GM12878 (cell line): ENCODE data around the gene PLAC1. TPM values are rescaled to one million over a fixed set of nuclear protein-coding genes. Genes with fewer than 3 reads are reported as not detected.

ENCODE experiments used
- ATAC-seq: fragments of 200-7000 bp; cut with Tn5 transposase; 3 replicates; pipeline ENCODE4 v1.9.1; 2020; ENCODE audit warnings: mild to moderate bottlenecking, moderate library complexity
- BruUV-seq: library from RNA; stranded (reverse); fragments of 400-500 nt; replicated peaks from 2 replicates; lab custom pipeline; 2021; lab: Mats Ljungman, UMichigan
- CTCF ChIA-PET: fragments of 300-600 bp; sonication (Branson Sonifier 250); formaldehyde crosslinking; extraction: SDS; loops from one replicate; lab custom pipeline; 2021; ENCODE audit warnings: inconsistent platforms; lab: Yijun Ruan, JAX
- POLR2A ChIA-PET: fragments of 350-600 bp; formaldehyde crosslinking; extraction: SDS; loops from one replicate; lab custom pipeline; 2021; ENCODE audit warnings: inconsistent platforms; lab: Charles Lee
- RAD21 ChIA-PET: fragments of 300-600 bp; sonication (Branson Sonifier 250); formaldehyde crosslinking; loops from one replicate; lab custom pipeline; 2023; ENCODE audit warnings: antibody characterized with exemption; ENCODE audit not compliant: unreplicated experiment; lab: Charles Lee
- SMC1A ChIA-PET: fragments of 300-600 bp; sonication (Branson Sonifier 250); formaldehyde crosslinking; loops from one replicate; lab custom pipeline; 2023; ENCODE audit not compliant: unreplicated experiment, uncharacterized antibody; lab: Charles Lee
- DNase-seq: peaks from one replicate; pipeline ENCODE4 v3.0.0-alpha.2; 2011; ENCODE audit warnings: low read depth, low spot score
- FAIRE-seq: peaks from 3 replicates; lab custom pipeline; 2011; peaks lifted over from hg19 to GRCh38; lab: Jason Lieb, UNC
- H2AFZ ChIP-seq: 2 replicates; pipeline ENCODE4 v1.6.0; 2011; ENCODE audit warnings: low read depth, low read length, control low read depth; ENCODE audit not compliant: control insufficient read depth
- H3K27ac ChIP-seq: 2 replicates; pipeline ENCODE4 v1.5.1; 2011; ENCODE audit warnings: control low read depth; ENCODE audit not compliant: control insufficient read depth, insufficient read depth
- H3K27me3 ChIP-seq, 2 experiments: replicated peaks in 1 of 2; 2 replicates each; pipeline versions ENCODE4 v1.6.0 to v1.6.1; 2011; ENCODE audit warnings: low read length in 1 of 2; ENCODE audit not compliant: control insufficient read depth in 2 of 2, insufficient read depth in 2 of 2
- H3K36me3 ChIP-seq, 2 experiments: 2 replicates each; pipeline ENCODE4 v1.5.1; 2011; ENCODE audit warnings: low read length in 1 of 2; ENCODE audit not compliant: control insufficient read depth in 2 of 2, insufficient read depth in 2 of 2
- H3K4me1 ChIP-seq: 2 replicates; pipeline ENCODE4 v1.6.1; 2011; ENCODE audit warnings: mild to moderate bottlenecking, low read length, moderate library complexity, mixed read lengths; ENCODE audit not compliant: control insufficient read depth, insufficient read depth
- H3K4me2 ChIP-seq: 2 replicates; pipeline ENCODE4 v1.6.0; 2011; ENCODE audit warnings: control low read depth; ENCODE audit not compliant: control insufficient read depth, insufficient read depth
- H3K4me3 ChIP-seq: fragments of 200-600 bp; sonication (generic); 2 replicates; pipeline ENCODE4 v1.5.1; 2016
- H3K79me2 ChIP-seq: 2 replicates; pipeline ENCODE4 v1.6.0; 2011; ENCODE audit warnings: low read length; ENCODE audit not compliant: control insufficient read depth, insufficient read depth
- H3K9ac ChIP-seq: 2 replicates; pipeline ENCODE4 v1.8.0; 2011; ENCODE audit warnings: low read length, control low read depth, mixed read lengths; ENCODE audit not compliant: control insufficient read depth, insufficient read depth
- H3K9me3 ChIP-seq: replicated peaks from 3 replicates; pipeline ENCODE4 v1.5.1; 2011; ENCODE audit warnings: mild to moderate bottlenecking, low read length; ENCODE audit not compliant: control insufficient read depth, insufficient read depth
- H4K20me1 ChIP-seq: 2 replicates; pipeline ENCODE4 v1.6.0; 2011; ENCODE audit not compliant: control insufficient read depth, insufficient read depth
- BRCA1 ChIP-seq: IDR thresholded peaks from 2 replicates; pipeline ENCODE4 v1.6.1; 2011; ENCODE audit warnings: low read depth, low read length, improper control_type of control experiment
- CUX1 ChIP-seq: IDR thresholded peaks from 2 replicates; pipeline ENCODE4 v1.6.1; 2012; ENCODE audit warnings: improper control_type of control experiment, low read depth, low read length; ENCODE audit not compliant: insufficient replicate concordance
- EED ChIP-seq: sonication (generic); IDR thresholded peaks from 2 replicates; pipeline ENCODE4 v1.6.1; 2016; ENCODE audit warnings: antibody characterized with exemption, low read depth
- KAT2A ChIP-seq: conservative IDR thresholded peaks from 2 replicates; pipeline ENCODE4 v1.6.1; 2011; ENCODE audit warnings: low read depth, low read length; ENCODE audit not compliant: control insufficient read depth
- NR2C2 ChIP-seq: IDR thresholded peaks from 2 replicates; pipeline ENCODE4 v1.6.1; 2011; ENCODE audit warnings: borderline replicate concordance, low read depth; ENCODE audit not compliant: control insufficient read depth, insufficient read length
- NR2F1 ChIP-seq: fragments of 450-650 bp; conservative IDR thresholded peaks from 2 replicates; pipeline ENCODE4 v1.6.1; 2017; ENCODE audit warnings: mild to moderate bottlenecking
- TBL1XR1 ChIP-seq: IDR thresholded peaks from 2 replicates; pipeline ENCODE4 v1.6.1; 2012; ENCODE audit warnings: low read depth, low read length, improper control_type of control experiment
- ZNF24 ChIP-seq: fragments of 450-650 bp; IDR thresholded peaks from 2 replicates; pipeline ENCODE4 v1.6.1; 2017; ENCODE audit warnings: antibody characterized with exemption, mild to moderate bottlenecking
- WGBS: methylation state at CpG from one replicate; pipeline ENCODE4 v1.1.6; 2016; ENCODE audit warnings: low lambda C conversion rate; ENCODE audit not compliant: insufficient replicate concordance, insufficient coverage; ENCODE audit errors: missing lambda C conversion rate; 5-methylcytosine and 5-hydroxymethylcytosine counted together
- in situ Hi-C: fragments of 300-500 bp; cut with MboI; formaldehyde crosslinking; loops from 9 replicates; pipeline ENCODE4 v1.14.3; 2018; ENCODE audit warnings: mixed read lengths
- intact Hi-C: fragments of 100-400 bp; cut with micrococcal nuclease; formaldehyde crosslinking; loops from one replicate; pipeline ENCODE4 v1.14.2; 2022; ENCODE audit not compliant: unreplicated experiment
- polyA plus RNA-seq, 11 experiments: library from polyadenylated mRNA; depleted of rRNA in 4 of 11; unstranded in 6 of 11; stranded (reverse) in 5 of 11; fragments of >200 nt; fragmentation: Nextera tagmentation in 4 of 11; fragmentation: Illumina TruSeq in 1 of 11; extraction: Ambion mirVana in 4 of 11; extraction: Trizol in 1 of 11; gene quantifications; 1 replicate in 1 of 11; 2 replicates in 10 of 11; pipeline versions ENCODE4 v1.2.1 to v1.2.3, GENCODE V29; 2011 to 2016; ENCODE audit warnings: inconsistent platforms in 2 of 11, missing spikeins in 2 of 11, low read depth in 1 of 11
- total RNA-seq, 4 experiments: library from RNA; depleted of rRNA in 3 of 4; stranded (reverse); fragments of >200 nt in 3 of 4; fragmentation: Illumina TruSeq in 1 of 4; extraction: Trizol in 1 of 4; gene quantifications; 2 replicates each; pipeline versions ENCODE4 v1.2.1 to v1.2.3, GENCODE V29; 2013 to 2021
- TF ChIP-seq, protein P1 (sequence below): fragments of 450-650 bp; formaldehyde crosslinking; IDR thresholded peaks from 2 replicates; pipeline ENCODE4 v1.5.0; 2022; ENCODE audit warnings: mild to moderate bottlenecking, missing genetic modification characterization

Gene PLAC1
- total and polyA plus RNA-seq, 10 of the 15 experiments (the other 5 are each of a cell fraction or from before 2014, with no cell fraction given) = 0.05 to 0.42 (median 0.17) TPM; not detected in 5

- no peaks in the 10 kb centered on the region for H3K4me1 ChIP-seq
- ChIA-PET CTCF (no interaction called here), POLR2A (interaction anchor here (0.6 kb wide), 1 partner anchor 260 kb away, joined by 4 read pairs; no protein-coding TSS in a partner anchor), SMC1A (no interaction called here), RAD21 (no interaction called here)
- H3K9me3 ChIP-seq = no peaks in the 10 kb centered on the region; the same call in 2 of the 3 replicates
- H3K4me3 ChIP-seq = no peak overlapping the region
- H2AFZ ChIP-seq = no peak overlapping the region
- no peak overlapping the region for H3K27ac ChIP-seq
- peaks cover 0 to under 1% of the 10 kb centered on the region in 2 experiments; a peak in 1 of 4 replicates for H3K27me3 ChIP-seq
- no peak for DNase-seq
- no peak for FAIRE-seq
- WGBS = 58% methylated on average over 3 of the region's 3 CpGs
- no peak overlapping the region for H3K9ac ChIP-seq
- H4K20me1 ChIP-seq = no peaks in the 10 kb centered on the region
- in situ Hi-C loops = no loop called here
- BruUV-seq = no TSS peak
- no peak for ATAC-seq
- no peaks in the 10 kb centered on the region for H3K79me2 ChIP-seq
- TF ChIP-seq NR2C2 = no peak
- TF ChIP-seq TBL1XR1 = no peak
- no peak for TF ChIP-seq EED
- TF ChIP-seq KAT2A = no peak
- intact Hi-C loops = no loop called here
- no peak overlapping the region for H3K4me2 ChIP-seq
- no peaks in the 10 kb centered on the region for H3K36me3 ChIP-seq
These were observed 115.0 kb downstream of the PLAC1 start for GRCh38 chrX:134543288-134543687.

DNA sequence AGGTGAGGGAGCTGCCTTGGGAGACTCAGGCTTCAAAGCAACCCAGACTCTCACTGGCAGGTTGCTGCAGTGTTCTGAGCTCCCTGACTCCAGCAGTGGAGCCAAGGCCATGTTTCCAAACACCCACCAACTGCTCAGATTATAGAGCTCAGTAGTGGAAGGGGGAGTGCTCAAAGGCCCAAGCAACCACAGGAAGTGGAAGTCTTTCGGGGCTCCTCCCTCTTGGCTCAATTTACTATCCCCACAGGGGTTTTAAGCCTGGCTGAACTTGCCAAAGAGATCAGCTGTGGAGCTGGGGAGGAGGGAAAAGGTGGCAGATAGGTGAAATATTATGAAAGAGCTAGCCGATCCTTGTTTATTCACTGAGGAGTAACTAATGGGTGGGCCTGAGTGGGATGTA lies 115.8 kb downstream of the PLAC1 start:
- Histone ChIP-seq H3K27ac (no peak overlapping the region), H3K4me1 (no peaks in the 10 kb centered on the region), H3K9ac (no peak overlapping the region), H4K20me1 (no peaks in the 10 kb centered on the region), H3K4me3 (no peak overlapping the region), H3K79me2 (no peaks in the 10 kb centered on the region), H3K27me3 (no peaks in the 10 kb centered on the region), H2AFZ (peak overlapping the region; percentile 13; the same call in 1 of the 2 replicates), H3K4me2 (no peak overlapping the region), H3K9me3 (no peaks in the 10 kb centered on the region; the same call in 2 of the 3 replicates), H3K36me3 (no peaks in the 10 kb centered on the region)
- intact Hi-C loops (no loop called here), in situ Hi-C loops (no loop called here)
- SMC1A ChIA-PET = no interaction called here
- POLR2A ChIA-PET = interaction anchor here (0.6 kb wide), 1 partner anchor 445 kb away, joined by 3 read pairs; no protein-coding TSS in a partner anchor
- FAIRE-seq = no peak
- CTCF ChIA-PET = no interaction called here
- ATAC-seq = peak; percentile 76
- BruUV-seq = no TSS peak
- no peak for DNase-seq
- RAD21 ChIA-PET = no interaction called here
- WGBS = 29% methylated on average over 2 of the region's 2 CpGs
- TF ChIP-seq, protein P1, sequence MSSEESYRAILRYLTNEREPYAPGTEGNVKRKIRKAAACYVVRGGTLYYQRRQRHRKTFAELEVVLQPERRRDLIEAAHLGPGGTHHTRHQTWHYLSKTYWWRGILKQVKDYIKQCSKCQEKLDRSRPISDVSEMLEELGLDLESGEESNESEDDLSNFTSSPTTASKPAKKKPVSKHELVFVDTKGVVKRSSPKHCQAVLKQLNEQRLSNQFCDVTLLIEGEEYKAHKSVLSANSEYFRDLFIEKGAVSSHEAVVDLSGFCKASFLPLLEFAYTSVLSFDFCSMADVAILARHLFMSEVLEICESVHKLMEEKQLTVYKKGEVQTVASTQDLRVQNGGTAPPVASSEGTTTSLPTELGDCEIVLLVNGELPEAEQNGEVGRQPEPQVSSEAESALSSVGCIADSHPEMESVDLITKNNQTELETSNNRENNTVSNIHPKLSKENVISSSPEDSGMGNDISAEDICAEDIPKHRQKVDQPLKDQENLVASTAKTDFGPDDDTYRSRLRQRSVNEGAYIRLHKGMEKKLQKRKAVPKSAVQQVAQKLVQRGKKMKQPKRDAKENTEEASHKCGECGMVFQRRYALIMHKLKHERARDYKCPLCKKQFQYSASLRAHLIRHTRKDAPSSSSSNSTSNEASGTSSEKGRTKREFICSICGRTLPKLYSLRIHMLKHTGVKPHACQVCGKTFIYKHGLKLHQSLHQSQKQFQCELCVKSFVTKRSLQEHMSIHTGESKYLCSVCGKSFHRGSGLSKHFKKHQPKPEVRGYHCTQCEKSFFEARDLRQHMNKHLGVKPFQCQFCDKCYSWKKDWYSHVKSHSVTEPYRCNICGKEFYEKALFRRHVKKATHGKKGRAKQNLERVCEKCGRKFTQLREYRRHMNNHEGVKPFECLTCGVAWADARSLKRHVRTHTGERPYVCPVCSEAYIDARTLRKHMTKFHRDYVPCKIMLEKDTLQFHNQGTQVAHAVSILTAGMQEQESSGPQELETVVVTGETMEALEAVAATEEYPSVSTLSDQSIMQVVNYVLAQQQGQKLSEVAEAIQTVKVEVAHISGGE (CRISPR knock-in tag) = no peak
- TF ChIP-seq CUX1 (no peak), KAT2A (no peak), ZNF24 (no peak), BRCA1 (no peak), NR2F1 (no peak)
